Effector memory CD8-positive, alpha-beta T cell (primary cell): ENCODE results near the gene CHD6.

ENCODE experiments used
- ATAC-seq: fragments of 150-1000 bp; cut with Tn5 transposase; replicated peaks from 2 replicates; pipeline ENCODE4 v1.10.0; 2021; ENCODE audit warnings: mild to moderate bottlenecking, moderate library complexity
- DNase-seq, 3 experiments: peaks; one replicate each; pipeline ENCODE4 v3.0.0; 2021
- H3K27ac Mint-ChIP-seq, 2 donors: one replicate each; pipeline ENCODE4 v1.8.0; 2022; ENCODE audit warnings: mild to moderate bottlenecking in 2 of 2, mixed read lengths in 2 of 2, moderate library complexity in 2 of 2
- H3K27me3 Mint-ChIP-seq, 2 donors: one replicate each; pipeline ENCODE4 v1.8.0; 2022; ENCODE audit warnings: mixed read lengths in 2 of 2
- H3K36me3 Mint-ChIP-seq: one replicate; pipeline ENCODE4 v1.8.0; 2022; ENCODE audit warnings: mild to moderate bottlenecking, moderate library complexity, mixed read lengths; ENCODE audit not compliant: insufficient read depth
- H3K4me1 Mint-ChIP-seq, 2 donors: one replicate each; pipeline ENCODE4 v1.8.0; 2022; ENCODE audit warnings: low read depth in 2 of 2, mixed read lengths in 2 of 2
- H3K4me3 Mint-ChIP-seq, 2 donors: one replicate each; pipeline ENCODE4 v1.8.0; 2022; ENCODE audit warnings: mild to moderate bottlenecking in 2 of 2, mixed read lengths in 2 of 2, moderate library complexity in 2 of 2
- H3K9me3 Mint-ChIP-seq, 2 donors: one replicate each; pipeline ENCODE4 v1.8.0; 2022; ENCODE audit warnings: mixed read lengths in 2 of 2

CHD6 gene

DNA sequence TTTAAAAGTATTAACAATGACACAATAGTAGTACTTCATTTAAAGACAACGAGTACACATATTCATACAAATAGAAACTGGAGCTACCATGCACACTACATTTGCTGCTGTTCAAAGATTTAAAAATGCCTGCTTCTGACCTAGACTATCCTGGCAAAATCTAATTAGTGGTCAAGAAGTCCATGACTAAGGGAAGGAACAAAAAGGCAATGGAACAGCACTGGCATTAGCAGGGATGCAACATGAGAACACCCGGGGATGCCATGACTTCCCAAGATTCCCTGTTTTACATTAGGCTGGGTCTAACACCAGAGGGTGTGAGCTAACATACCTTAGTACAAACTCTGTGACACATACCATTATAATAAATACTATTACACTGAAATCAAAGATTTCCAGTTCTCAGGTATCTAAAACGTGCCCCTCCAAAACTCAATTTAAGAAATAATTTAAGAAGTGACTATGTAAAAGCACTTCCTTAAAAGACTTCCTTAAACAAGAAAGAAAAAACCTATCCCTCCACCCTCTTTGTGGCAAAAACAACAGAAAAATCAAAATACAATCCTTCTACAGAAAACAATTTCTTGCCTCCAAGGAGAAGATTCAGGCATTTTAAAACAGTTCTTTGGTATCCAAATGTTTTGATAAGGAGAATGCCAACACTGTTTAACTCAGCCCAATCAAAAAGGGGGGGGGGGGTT, 25.5 kb downstream of the CHD6 start:
- Mint-ChIP-seq H3K4me3 (no peak overlapping the region), H3K27ac (no peak overlapping the region), H3K4me1 (peaks cover 35 to 62% of the 10 kb centered on the region in 2 donors), H3K36me3 (peaks cover 2% of the 10 kb centered on the region), H3K27me3 (no peaks in the 10 kb centered on the region), H3K9me3 (peaks cover 8 to 12% of the 10 kb centered on the region in 2 donors)
- ATAC-seq (no peak), DNase-seq (no peak)

DNA sequence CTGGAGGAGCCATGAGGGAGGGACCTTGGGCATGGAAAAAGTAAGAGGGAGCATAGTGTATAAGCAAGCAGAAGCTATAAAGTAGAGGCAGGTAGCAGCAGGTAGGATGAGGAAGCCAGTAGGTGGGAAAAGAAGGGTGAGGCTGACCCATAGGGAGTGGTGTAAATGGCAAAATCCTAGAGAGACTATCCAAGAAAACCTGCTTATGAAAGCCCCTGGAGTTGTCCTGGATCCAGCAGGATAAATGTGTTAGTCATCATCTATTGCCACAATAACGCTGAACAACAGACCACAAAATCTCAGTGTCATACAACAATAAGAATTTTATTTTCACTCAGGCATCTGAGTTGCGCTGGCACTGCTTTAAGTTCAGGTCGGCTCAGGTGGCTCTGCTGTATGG, 30.2 kb downstream of the CHD6 start:
- Mint-ChIP-seq H3K4me1 (peaks cover 6 to 37% of the 10 kb centered on the region in 2 donors), H3K9me3 (no peaks in the 10 kb centered on the region)
- no peak for DNase-seq

DNA sequence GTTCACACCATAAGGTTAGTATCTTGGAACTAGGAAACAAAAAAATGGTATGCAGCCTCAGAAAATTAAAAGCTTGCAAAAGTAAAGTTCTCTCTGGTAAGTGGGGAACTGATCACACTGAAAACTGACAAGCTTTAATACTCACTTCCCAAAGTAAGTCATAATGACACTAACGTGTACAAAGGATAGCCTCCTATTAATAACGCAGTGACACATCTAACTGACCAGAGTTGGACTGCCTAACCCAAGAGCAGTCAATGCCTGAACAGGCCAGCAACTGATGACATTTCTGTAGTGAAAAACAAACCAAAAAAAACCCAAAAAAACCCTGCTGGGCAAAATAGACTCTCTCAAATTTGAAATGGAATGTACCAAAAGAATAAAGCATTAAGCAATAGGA, 30.7 kb downstream of the CHD6 start:
- Mint-ChIP-seq H3K36me3 (peaks cover 5% of the 10 kb centered on the region), H3K4me3 (no peak overlapping the region), H3K27me3 (no peaks in the 10 kb centered on the region), H3K4me1 (peaks cover 8 to 38% of the 10 kb centered on the region in 2 donors), H3K9me3 (no peaks in the 10 kb centered on the region), H3K27ac (no peak overlapping the region)
- DNase-seq (no peak), ATAC-seq (no peak)

More for the DNA sequence above, 30.2 kb downstream of the CHD6 start:
- no peak overlapping the region for H3K27ac Mint-ChIP-seq
- no peaks in the 10 kb centered on the region for H3K27me3 Mint-ChIP-seq
- no peak for ATAC-seq
- peaks cover 5% of the 10 kb centered on the region for H3K36me3 Mint-ChIP-seq
- H3K4me3 Mint-ChIP-seq = no peak overlapping the region

DNA sequence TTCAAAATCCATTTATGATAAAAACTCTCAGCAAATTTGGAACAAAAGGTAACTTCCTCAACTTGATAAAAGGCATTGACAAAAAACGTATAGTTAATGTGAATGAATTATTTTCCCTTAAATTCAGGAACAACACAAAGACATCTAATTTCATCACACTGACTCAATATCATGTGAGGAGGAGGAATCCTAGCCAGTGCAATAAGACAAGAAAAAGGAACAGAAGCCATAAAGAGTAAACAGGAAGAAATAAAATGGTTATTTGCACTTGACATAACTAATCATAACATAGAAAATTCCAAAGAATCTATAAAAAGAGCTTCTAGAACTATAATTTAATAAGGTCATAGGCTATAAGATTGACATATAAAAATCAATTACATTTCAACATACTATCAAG, 31.4 kb downstream of the CHD6 start:
- no peaks in the 10 kb centered on the region for H3K9me3 Mint-ChIP-seq
- H3K36me3 Mint-ChIP-seq = peaks cover 5% of the 10 kb centered on the region
- H3K4me1 Mint-ChIP-seq = peaks cover 7 to 45% of the 10 kb centered on the region in 2 donors
- no peak overlapping the region for H3K4me3 Mint-ChIP-seq
- no peaks in the 10 kb centered on the region for H3K27me3 Mint-ChIP-seq
- no peak for ATAC-seq
- no peak overlapping the region for H3K27ac Mint-ChIP-seq
- no peak for DNase-seq

DNA sequence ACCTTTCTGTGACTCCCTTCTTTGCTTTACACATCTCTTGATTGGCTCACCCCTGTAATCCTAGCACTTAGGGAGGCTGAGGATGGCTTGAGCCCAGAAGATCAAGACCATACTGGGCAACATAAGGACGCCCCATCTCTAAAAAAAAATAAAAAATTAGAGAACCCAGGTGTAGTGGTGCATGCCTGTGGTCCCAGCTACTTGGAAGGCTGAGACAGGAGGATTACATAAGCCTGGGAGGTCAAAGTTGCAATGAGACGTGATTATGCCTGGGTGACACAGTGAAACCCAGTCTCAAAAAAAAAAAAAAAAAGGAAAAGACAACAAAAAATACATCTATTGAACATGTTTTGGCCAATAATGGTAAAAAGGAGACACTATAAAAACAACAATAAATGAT, 37.8 kb downstream of the CHD6 start:
- H3K4me1 Mint-ChIP-seq = peaks cover 25 to 61% of the 10 kb centered on the region in 2 donors
- ATAC-seq (no peak), DNase-seq (no peak)
- no peak overlapping the region for H3K4me3 Mint-ChIP-seq
- no peaks in the 10 kb centered on the region for H3K9me3 Mint-ChIP-seq
- H3K36me3 Mint-ChIP-seq = peaks cover 14% of the 10 kb centered on the region
- no peaks in the 10 kb centered on the region for H3K27me3 Mint-ChIP-seq
- no peak overlapping the region for H3K27ac Mint-ChIP-seq

DNA sequence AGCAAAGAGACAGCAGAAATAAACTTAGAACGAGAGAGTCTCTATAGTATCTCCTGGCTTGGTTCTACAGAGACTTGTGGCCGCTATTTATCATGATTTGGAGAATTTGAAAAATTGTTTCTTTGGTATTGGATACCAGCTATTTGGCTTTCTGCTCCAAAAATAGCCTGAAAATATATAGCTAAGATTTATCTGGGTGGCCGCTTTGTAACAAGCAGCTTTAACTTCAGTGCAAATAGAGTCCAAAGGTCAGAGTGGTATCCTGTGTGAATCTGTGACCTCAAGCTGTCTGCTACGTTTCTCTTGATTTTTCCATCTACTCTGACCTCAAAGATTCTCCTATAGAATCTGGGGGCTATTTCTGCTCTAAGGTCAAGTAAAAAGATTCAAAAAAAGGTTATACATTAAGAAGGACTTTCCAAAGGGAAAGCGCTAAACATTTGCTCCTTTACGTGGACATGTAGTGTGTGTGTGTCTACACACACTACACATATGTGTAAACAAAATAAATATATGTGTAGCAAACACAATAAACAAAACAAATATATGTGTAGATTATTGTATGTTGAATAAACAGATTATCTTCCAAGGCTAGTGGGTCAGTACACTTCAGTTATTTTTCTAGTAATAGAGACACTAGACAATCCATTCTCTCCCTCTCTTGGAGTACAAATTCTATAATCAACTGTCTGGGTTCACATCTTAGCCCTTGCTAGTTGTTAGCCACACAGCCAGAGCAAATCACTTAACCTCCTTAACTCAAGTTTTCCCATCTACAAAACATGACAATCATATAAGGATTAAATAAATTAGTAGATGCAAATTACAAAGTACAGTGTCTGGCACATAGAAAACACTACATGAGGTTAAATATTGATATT, 40.8 kb downstream of the CHD6 start:
- ATAC-seq (peak; percentile 48), DNase-seq (no peak)
- H3K36me3 Mint-ChIP-seq = peaks cover 14% of the 10 kb centered on the region
- H3K27ac Mint-ChIP-seq = peak overlapping the region in 1 of 2 donors; percentile 20
- no peaks in the 10 kb centered on the region for H3K27me3 Mint-ChIP-seq
- no peaks in the 10 kb centered on the region for H3K9me3 Mint-ChIP-seq
- peak overlapping the region; percentile 3 to 17 for H3K4me3 Mint-ChIP-seq
- H3K4me1 Mint-ChIP-seq = peaks cover 37 to 69% of the 10 kb centered on the region in 2 donors

DNA sequence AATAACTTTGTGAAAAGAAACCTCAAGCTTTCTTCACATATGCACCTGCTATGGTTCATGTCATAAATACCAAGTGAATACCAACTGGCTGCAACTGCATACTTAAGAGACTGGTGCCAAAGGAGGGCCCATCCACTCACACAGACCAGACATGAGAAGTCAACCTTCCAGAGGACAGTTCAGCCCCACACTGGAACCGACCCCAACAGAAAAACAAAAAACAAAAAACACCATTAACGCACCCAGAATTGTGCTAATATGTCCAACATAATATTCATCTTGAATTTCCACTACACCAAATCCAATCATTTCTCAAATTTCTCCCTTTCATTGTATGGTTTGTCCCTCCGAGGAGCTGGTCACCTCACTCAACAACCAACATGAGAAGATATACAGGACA, 42.8 kb downstream of the CHD6 start:
- DNase-seq (no peak), ATAC-seq (no peak)
- no peaks in the 10 kb centered on the region for H3K27me3 Mint-ChIP-seq
- H3K9me3 Mint-ChIP-seq = no peaks in the 10 kb centered on the region
- peak overlapping the region in 1 of 2 donors; percentile 8 for H3K4me3 Mint-ChIP-seq
- peaks cover 49 to 72% of the 10 kb centered on the region in 2 donors for H3K4me1 Mint-ChIP-seq
- peaks cover 11% of the 10 kb centered on the region for H3K36me3 Mint-ChIP-seq
- no peak overlapping the region for H3K27ac Mint-ChIP-seq

DNA sequence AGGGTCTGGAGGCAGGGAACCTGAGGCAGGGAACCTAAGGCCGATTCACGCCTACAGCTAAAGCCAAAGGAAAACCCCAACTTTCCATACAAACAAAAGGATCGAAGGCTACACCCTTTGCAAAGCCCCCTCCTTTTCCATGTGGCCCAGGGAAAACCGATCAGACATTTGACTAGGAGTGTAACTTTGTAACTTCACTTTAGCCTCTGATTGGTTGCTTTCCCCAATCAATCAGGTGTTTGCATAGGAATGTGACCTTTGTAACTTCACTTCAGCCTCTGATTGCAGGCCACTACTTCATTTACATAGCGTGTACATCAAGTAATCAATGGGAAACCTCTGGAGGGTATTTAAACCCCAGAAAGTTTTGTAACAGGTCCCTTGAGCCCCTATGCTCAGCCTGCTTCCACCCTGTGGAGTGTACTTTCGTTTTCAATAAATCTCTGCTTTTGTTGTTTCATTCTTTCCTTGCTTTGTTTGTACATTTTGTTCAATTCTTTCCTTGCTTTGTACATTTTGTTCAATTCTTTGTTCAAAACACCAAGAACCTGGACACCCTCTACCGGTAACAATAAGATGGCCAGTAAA, 43.3 kb downstream of the CHD6 start:
- peak overlapping the region in 1 of 2 donors; percentile 22 for H3K4me3 Mint-ChIP-seq
- H3K27me3 Mint-ChIP-seq = no peaks in the 10 kb centered on the region
- peaks cover 45 to 72% of the 10 kb centered on the region in 2 donors for H3K4me1 Mint-ChIP-seq
- ATAC-seq = no peak
- no peaks in the 10 kb centered on the region for H3K9me3 Mint-ChIP-seq
- peaks cover 11% of the 10 kb centered on the region for H3K36me3 Mint-ChIP-seq
- no peak for DNase-seq
- H3K27ac Mint-ChIP-seq = no peak overlapping the region

DNA sequence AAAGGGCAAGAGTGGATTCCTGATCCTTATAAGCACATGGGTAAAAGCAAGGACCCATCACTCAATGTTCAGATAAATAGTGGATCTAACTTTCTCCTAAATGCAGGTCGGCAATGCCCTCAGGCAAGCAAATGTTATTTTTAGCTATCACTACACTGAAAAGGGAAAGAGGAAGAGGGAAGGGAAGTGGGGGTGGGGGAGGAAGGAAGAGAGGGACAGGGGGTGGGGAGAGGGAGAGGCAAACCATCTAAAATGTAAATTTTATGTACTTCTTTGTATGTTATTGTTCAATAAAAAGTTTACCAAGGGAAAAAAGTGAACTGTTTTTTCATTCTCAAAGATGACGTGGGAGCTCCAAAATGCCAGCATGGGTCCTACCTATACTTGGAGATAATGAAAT, 44.2 kb downstream of the CHD6 start:
- Mint-ChIP-seq H3K27me3 (no peaks in the 10 kb centered on the region), H3K9me3 (no peaks in the 10 kb centered on the region), H3K4me1 (peaks cover 49 to 77% of the 10 kb centered on the region in 2 donors), H3K27ac (peak overlapping the region; percentile 20 to 67), H3K36me3 (peaks cover 6% of the 10 kb centered on the region), H3K4me3 (peak overlapping the region; percentile 57 to 58)
- DNase-seq = no peak
- no peak for ATAC-seq

DNA sequence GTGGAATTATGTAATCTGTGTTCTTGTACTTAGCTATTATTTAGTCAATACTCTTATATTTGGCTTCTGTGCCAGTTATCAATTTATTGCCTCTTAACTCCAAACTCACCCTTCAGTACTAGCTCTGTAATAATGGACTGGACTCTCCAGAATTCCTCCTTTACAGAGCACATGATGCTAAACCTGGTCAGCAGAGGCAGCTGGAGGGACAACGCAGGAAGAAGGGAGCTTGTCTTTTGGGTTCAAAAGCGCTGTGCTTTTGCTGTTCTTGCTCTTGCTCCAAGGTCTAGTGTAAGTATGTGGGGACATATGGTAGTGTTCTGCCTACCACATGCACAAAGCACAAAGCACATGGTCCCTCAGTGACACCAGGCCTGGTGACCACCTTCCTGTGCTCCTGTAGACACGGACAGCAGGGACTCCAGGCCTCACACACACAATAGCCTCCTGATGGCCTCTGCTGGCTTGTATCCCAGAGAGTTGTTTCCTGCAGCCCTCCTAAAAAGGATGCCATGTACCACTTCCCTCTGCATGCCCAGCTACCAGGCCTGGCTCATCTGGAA, 46.1 kb downstream of the CHD6 start:
- Mint-ChIP-seq H3K9me3 (no peaks in the 10 kb centered on the region), H3K27me3 (no peaks in the 10 kb centered on the region), H3K4me1 (peaks cover 52 to 74% of the 10 kb centered on the region in 2 donors), H3K4me3 (peak overlapping the region in 1 of 2 donors; percentile 10), H3K27ac (no peak overlapping the region), H3K36me3 (peaks cover 4% of the 10 kb centered on the region)
- DNase-seq (no peak), ATAC-seq (no peak)

DNA sequence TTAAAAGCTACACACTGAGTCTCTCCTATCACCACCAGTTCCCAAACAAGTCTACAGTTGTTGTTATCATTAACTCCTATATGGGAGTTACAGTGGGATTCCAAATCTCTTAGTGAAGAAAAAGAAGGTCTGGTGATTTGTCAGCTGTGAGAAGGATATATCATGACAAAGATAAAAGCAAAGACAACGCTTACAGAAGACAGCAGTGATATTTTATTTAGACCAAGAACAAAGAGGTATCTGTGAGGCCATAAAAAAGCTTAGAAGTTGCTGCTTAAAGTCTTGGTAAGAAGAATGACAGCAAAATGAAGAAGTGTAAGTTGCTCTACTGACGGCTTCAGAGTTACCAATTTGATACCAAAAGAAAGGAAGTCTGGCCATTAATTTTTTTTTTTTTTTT, 47.2 kb downstream of the CHD6 start:
- no peaks in the 10 kb centered on the region for H3K9me3 Mint-ChIP-seq
- DNase-seq = no peak
- ATAC-seq = no peak
- peaks cover 4% of the 10 kb centered on the region for H3K36me3 Mint-ChIP-seq
- no peaks in the 10 kb centered on the region for H3K27me3 Mint-ChIP-seq
- peak overlapping the region in 1 of 2 donors; percentile 5 for H3K4me3 Mint-ChIP-seq
- H3K4me1 Mint-ChIP-seq = peaks cover 53 to 75% of the 10 kb centered on the region in 2 donors
- peak overlapping the region; percentile 4 to 10 for H3K27ac Mint-ChIP-seq

DNA sequence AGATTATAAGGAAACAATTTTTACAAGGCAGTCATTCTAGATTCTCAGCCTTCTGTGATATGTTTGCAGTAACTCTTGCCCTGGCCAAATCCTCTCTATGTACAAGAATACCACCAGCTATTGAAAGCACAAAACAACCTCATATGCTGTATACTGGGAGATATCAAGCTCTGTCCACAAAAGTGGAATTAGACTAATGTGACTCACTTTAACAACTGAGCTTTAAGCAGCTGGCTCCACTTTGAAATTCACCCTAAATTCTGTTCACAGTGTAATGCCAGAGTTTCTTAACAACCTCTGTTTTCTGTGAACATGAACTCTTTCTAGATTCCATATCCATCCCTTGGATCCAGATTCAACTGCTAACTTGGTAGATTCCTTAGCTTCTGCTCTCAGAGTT, 47.6 kb downstream of the CHD6 start:
- H3K4me3 Mint-ChIP-seq = peak overlapping the region in 1 of 2 donors; percentile 5
- H3K4me1 Mint-ChIP-seq = peaks cover 55 to 77% of the 10 kb centered on the region in 2 donors
- no peak for DNase-seq
- H3K9me3 Mint-ChIP-seq = no peaks in the 10 kb centered on the region
- peak overlapping the region; percentile 4 to 10 for H3K27ac Mint-ChIP-seq
- H3K27me3 Mint-ChIP-seq = no peaks in the 10 kb centered on the region
- no peak for ATAC-seq
- H3K36me3 Mint-ChIP-seq = peaks cover under 1% of the 10 kb centered on the region

DNA sequence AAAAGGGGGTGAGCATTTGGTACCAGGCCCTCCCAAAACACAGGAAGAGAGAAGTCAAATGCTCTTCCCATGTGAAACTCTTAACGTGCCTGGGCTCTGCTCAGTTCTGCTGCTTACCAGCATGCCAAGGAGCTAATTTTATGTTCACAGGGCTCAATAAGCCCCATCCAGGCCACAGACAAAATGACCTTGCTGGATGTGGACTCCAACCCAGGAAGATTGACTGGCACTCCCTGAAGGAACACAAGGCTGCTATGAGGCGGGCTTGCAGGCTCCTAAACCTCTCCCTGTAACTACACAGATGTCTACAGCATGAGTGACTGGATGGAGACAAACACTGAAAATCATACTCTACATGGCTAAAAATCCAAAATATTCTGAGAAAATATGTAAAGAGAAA, 50.6 kb downstream of the CHD6 start:
- H3K27ac Mint-ChIP-seq = peak overlapping the region in 1 of 2 donors; percentile 4
- DNase-seq (no peak), ATAC-seq (no peak)
- no peaks in the 10 kb centered on the region for H3K27me3 Mint-ChIP-seq
- no peaks in the 10 kb centered on the region for H3K9me3 Mint-ChIP-seq
- peaks cover 48 to 80% of the 10 kb centered on the region in 2 donors for H3K4me1 Mint-ChIP-seq
- no peak overlapping the region for H3K4me3 Mint-ChIP-seq
- H3K36me3 Mint-ChIP-seq = no peaks in the 10 kb centered on the region
